Kidney (tissue), 14 donors: ENCODE results near the gene SYCE3. TPM values are rescaled to one million over a fixed set of nuclear protein-coding genes. Genes with fewer than 3 reads are reported as not detected.
A peak's percentile ranks its signal among the peaks of the same experiment; 100 is the strongest.

Source experiments
- DNase-seq, 5 donors: peaks; one replicate each; pipeline ENCODE4 v3.0.0-alpha.2; 2013 to 2020
- FAIRE-seq: peaks from 2 replicates; lab custom pipeline; 2012; peaks lifted over from hg19 to GRCh38; lab: Jason Lieb, UNC
- H3K27ac ChIP-seq, 2 donors: one replicate each; pipeline ENCODE4 v1.7.0; 2013; ENCODE audit warnings: low read depth in 2 of 2, low read length in 2 of 2, inconsistent platforms in 1 of 2
- H3K27me3 ChIP-seq: one replicate; pipeline ENCODE4 v1.7.1; 2013; ENCODE audit warnings: low read length, inconsistent platforms; ENCODE audit not compliant: control insufficient read depth, insufficient read depth
- H3K36me3 ChIP-seq, 3 donors: one replicate each; pipeline versions ENCODE4 v1.7.0 to v1.7.1; 2013; ENCODE audit warnings: low read length in 3 of 3, control low read depth in 1 of 3, inconsistent platforms in 1 of 3; ENCODE audit not compliant: insufficient read depth in 3 of 3, control insufficient read depth in 2 of 3
- H3K4me1 ChIP-seq, 3 donors: one replicate each; pipeline versions ENCODE4 v1.7.0 to v1.7.1; 2013; ENCODE audit warnings: low read length in 3 of 3, inconsistent platforms in 1 of 3, low read depth in 1 of 3; ENCODE audit not compliant: control insufficient read depth in 2 of 3, insufficient read depth in 2 of 3
- H3K4me3 ChIP-seq, 3 donors: one replicate each; pipeline versions ENCODE4 v1.7.0 to v1.8.1; 2013; ENCODE audit warnings: low read length in 3 of 3, control low read depth in 1 of 3, inconsistent platforms in 1 of 3
- H3K9ac ChIP-seq, 3 donors: one replicate each; pipeline versions ENCODE4 v1.7.0 to v1.7.1; 2013; ENCODE audit warnings: low read length in 3 of 3, control low read depth in 1 of 3, inconsistent platforms in 1 of 3
- H3K9me3 ChIP-seq, 3 donors: one replicate each; pipeline versions ENCODE4 v1.7.0 to v1.7.1; 2013; ENCODE audit warnings: low read length in 3 of 3, control low read depth in 1 of 3, inconsistent platforms in 1 of 3; ENCODE audit not compliant: control insufficient read depth in 2 of 3, insufficient read depth in 1 of 3
- CTCF ChIP-seq: IDR thresholded peaks from 3 replicates; pipeline ENCODE4 v1.5.1; 2012; ENCODE audit warnings: mild to moderate bottlenecking, moderate library complexity, borderline replicate concordance; ENCODE audit not compliant: insufficient read depth; ENCODE audit errors: extremely low read depth
- intact Hi-C: fragments of 100-400 bp; cut with DNase I; formaldehyde crosslinking; loops from one replicate; pipeline ENCODE4 v1.11.1; 2022
- polyA plus RNA-seq: library from polyadenylated mRNA; stranded (reverse); fragments of 350-450 nt; fragmentation: Illumina TruSeq; extraction: RNeasy Lipid Tissue Mini Kit (QIAGEN cat#74804); gene quantifications from one replicate; pipeline ENCODE4 v1.2.3, GENCODE V29; 2014; ENCODE audit warnings: low read depth, low replicate concordance; ENCODE audit not compliant: insufficient read depth
- total RNA-seq: library from RNA; stranded (reverse); fragmentation: NEBNext Ultra II Directional; extraction: Animal tissue kit (Norgen Biotek cat#: 25700); gene quantifications from one replicate; pipeline ENCODE4 v1.2.1, GENCODE V29; 2021
- donor health status: control.
- donor health status: control.
- donor health status: control.
- donor health status: control.
- donor health status: control.
- donor health status: DM: yes; HTN: yes; CAD: no.
- donor health status: Normal renal cell carcinoma (clear cell type).

The SYCE3 gene
- total and polyA plus RNA-seq, 2 donors from 2014 or later: 4.6 TPM; not detected in 1

GRCh38 chr22:50567721-50568252 lies 5.1 kb upstream of the SYCE3 start:
- no peaks in the 10 kb centered on the region for H3K9me3 ChIP-seq
- no peaks in the 10 kb centered on the region for H3K27me3 ChIP-seq
- no peak overlapping the region for H3K9ac ChIP-seq
- H3K27ac ChIP-seq: no peak overlapping the region
- no peak overlapping the region for H3K4me3 ChIP-seq
- H3K36me3 ChIP-seq: peaks cover 0 to 10% (median 7%) of the 10 kb centered on the region in 3 donors
- intact Hi-C loops: no loop called here
- DNase-seq (no peak), FAIRE-seq (no peak)
- H3K4me1 ChIP-seq: peaks cover 0 to 23% (median 11%) of the 10 kb centered on the region in 3 donors
- TF ChIP-seq CTCF: no peak

- Histone ChIP-seq H3K9me3 (no peaks in the 10 kb centered on the region), H3K27ac (no peak overlapping the region), H3K4me3 (no peak overlapping the region), H3K36me3 (no peaks in the 10 kb centered on the region), H3K9ac (no peak overlapping the region), H3K27me3 (no peaks in the 10 kb centered on the region), H3K4me1 (peaks cover 0 to 10% (median under 1%) of the 10 kb centered on the region in 3 donors)
- no peak for FAIRE-seq
- intact Hi-C loops: no loop called here
- DNase-seq: no peak
- no peak for TF ChIP-seq CTCF
These were observed 1.6 kb upstream of the SYCE3 start for GRCh38 chr22:50564289-50564688.

- Histone ChIP-seq H3K9ac (peak overlapping the region; percentile 9 to 92 (median 47)), H3K4me1 (peaks cover 0 to 8% (median 0%) of the 10 kb centered on the region in 3 donors), H3K27ac (peak overlapping the region; percentile 68 to 87), H3K9me3 (no peaks in the 10 kb centered on the region), H3K27me3 (no peaks in the 10 kb centered on the region), H3K36me3 (no peaks in the 10 kb centered on the region), H3K4me3 (peak overlapping the region; percentile 55 to 86 (median 68))
- FAIRE-seq: no peak
- DNase-seq: no peak
- TF ChIP-seq CTCF: no peak
- intact Hi-C loops: no loop called here
These were observed 868 bp upstream of the SYCE3 start for GRCh38 chr22:50563413-50564160.
